Natural killer cell (primary cell): Measurements from ENCODE around the gene TELO2. TPM values are rescaled to one million over a fixed set of nuclear protein-coding genes. Genes with fewer than 3 reads are reported as not detected.
A peak's percentile ranks its signal among the peaks of the same experiment; 100 is the strongest.

Source experiments
- ATAC-seq, 3 donors: fragments of 150-1000 bp in 2 of 3; fragments of 200-7000 bp in 1 of 3; cut with Tn5 transposase; 1 replicate in 1 of 3; 2 replicates in 2 of 3; pipeline ENCODE4 v1.10.0; 2021; ENCODE audit warnings: mild to moderate bottlenecking in 2 of 3, moderate library complexity in 2 of 3
- DNase-seq, 2 donors: peaks; one replicate each; pipeline versions ENCODE4 v3.0.0 to v3.0.0-alpha.2; 2013 to 2021; ENCODE audit warnings: mixed read lengths in 1 of 2
- H3K27ac ChIP-seq: one replicate; pipeline ENCODE4 v1.5.1; 2013; ENCODE audit warnings: mild to moderate bottlenecking, low read length
- H3K27me3 ChIP-seq: one replicate; pipeline ENCODE4 v1.6.1; 2013; ENCODE audit warnings: low read length; ENCODE audit not compliant: control insufficient read depth, insufficient read depth
- H3K36me3 ChIP-seq: one replicate; pipeline ENCODE4 v1.6.1; 2013; ENCODE audit warnings: low read length; ENCODE audit not compliant: control insufficient read depth, insufficient read depth
- H3K4me1 ChIP-seq: one replicate; pipeline ENCODE4 v1.6.1; 2013; ENCODE audit warnings: low read length; ENCODE audit not compliant: control insufficient read depth, insufficient read depth
- H3K4me3 ChIP-seq: one replicate; pipeline ENCODE4 v1.5.1; 2013; ENCODE audit warnings: low read length
- H3K9me3 ChIP-seq: one replicate; pipeline ENCODE4 v1.6.1; 2013; ENCODE audit warnings: low read length; ENCODE audit not compliant: control insufficient read depth, insufficient read depth
- H3K27ac Mint-ChIP-seq, 2 donors: one replicate each; pipeline ENCODE4 v1.8.0; 2022; ENCODE audit warnings: mild to moderate bottlenecking in 2 of 2, mixed read lengths in 2 of 2, moderate library complexity in 1 of 2
- H3K27me3 Mint-ChIP-seq, 2 donors: one replicate each; pipeline ENCODE4 v1.8.0; 2022; ENCODE audit warnings: low read depth in 2 of 2, mixed read lengths in 2 of 2
- H3K36me3 Mint-ChIP-seq: one replicate; pipeline ENCODE4 v1.8.0; 2022; ENCODE audit warnings: mixed read lengths
- H3K4me1 Mint-ChIP-seq, 2 donors: one replicate each; pipeline ENCODE4 v1.8.0; 2022; ENCODE audit warnings: mixed read lengths in 2 of 2
- H3K4me3 Mint-ChIP-seq: one replicate; pipeline ENCODE4 v1.8.0; 2022; ENCODE audit warnings: mild to moderate bottlenecking, moderate library complexity, mixed read lengths
- H3K9me3 Mint-ChIP-seq, 2 donors: one replicate each; pipeline ENCODE4 v1.8.0; 2022; ENCODE audit warnings: mixed read lengths in 2 of 2
- WGBS: methylation state at CpG from one replicate; pipeline ENCODE4 v1.1.7; 2013; ENCODE audit warnings: missing lambda C conversion rate; ENCODE audit not compliant: insufficient coverage; 5-methylcytosine and 5-hydroxymethylcytosine counted together
- intact Hi-C: fragments of 100-400 bp; cut with micrococcal nuclease; formaldehyde crosslinking; loops from one replicate; pipeline ENCODE4 v1.14.2; 2022
- total RNA-seq, 4 donors: library from RNA; stranded (reverse); fragments of 120-200 nt in 1 of 4; gene quantifications; one replicate each; pipeline versions ENCODE4 v1.2.3 to v1.2.4, GENCODE V29; 2013 to 2022
- TF ChIP-seq, protein P1 (sequence below): fragments of 200-600 bp; IDR thresholded peaks from one replicate; pipeline ENCODE4 v1.8.0; 2022; ENCODE audit warnings: antibody characterized with exemption

TELO2 gene
- total RNA-seq, 3 donors from 2014 or later (not counting 1 experiment from before 2014, with no cell fraction given) = 45.5 to 50.0 (median 46.5) TPM

- Mint-ChIP-seq H3K9me3 (no peaks in the 10 kb centered on the region), H3K4me1 (no peaks in the 10 kb centered on the region), H3K27me3 (no peaks in the 10 kb centered on the region), H3K4me3 (no peak overlapping the region), H3K27ac (no peak overlapping the region), H3K36me3 (no peaks in the 10 kb centered on the region)
- Histone ChIP-seq H3K9me3 (no peaks in the 10 kb centered on the region), H3K36me3 (peaks cover 42% of the 10 kb centered on the region), H3K4me1 (peaks cover 11% of the 10 kb centered on the region), H3K27ac (peak overlapping the region; percentile 25), H3K4me3 (no peak overlapping the region), H3K27me3 (no peaks in the 10 kb centered on the region)
- intact Hi-C loops = no loop called here
- TF ChIP-seq, protein P1, sequence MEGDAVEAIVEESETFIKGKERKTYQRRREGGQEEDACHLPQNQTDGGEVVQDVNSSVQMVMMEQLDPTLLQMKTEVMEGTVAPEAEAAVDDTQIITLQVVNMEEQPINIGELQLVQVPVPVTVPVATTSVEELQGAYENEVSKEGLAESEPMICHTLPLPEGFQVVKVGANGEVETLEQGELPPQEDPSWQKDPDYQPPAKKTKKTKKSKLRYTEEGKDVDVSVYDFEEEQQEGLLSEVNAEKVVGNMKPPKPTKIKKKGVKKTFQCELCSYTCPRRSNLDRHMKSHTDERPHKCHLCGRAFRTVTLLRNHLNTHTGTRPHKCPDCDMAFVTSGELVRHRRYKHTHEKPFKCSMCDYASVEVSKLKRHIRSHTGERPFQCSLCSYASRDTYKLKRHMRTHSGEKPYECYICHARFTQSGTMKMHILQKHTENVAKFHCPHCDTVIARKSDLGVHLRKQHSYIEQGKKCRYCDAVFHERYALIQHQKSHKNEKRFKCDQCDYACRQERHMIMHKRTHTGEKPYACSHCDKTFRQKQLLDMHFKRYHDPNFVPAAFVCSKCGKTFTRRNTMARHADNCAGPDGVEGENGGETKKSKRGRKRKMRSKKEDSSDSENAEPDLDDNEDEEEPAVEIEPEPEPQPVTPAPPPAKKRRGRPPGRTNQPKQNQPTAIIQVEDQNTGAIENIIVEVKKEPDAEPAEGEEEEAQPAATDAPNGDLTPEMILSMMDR = no peak
- ATAC-seq (no peak), DNase-seq (no peak)
- 90% methylated on average over 10 of the region's 10 CpGs for WGBS
These were observed 33.2 kb upstream of the TELO2 start for GRCh38 chr16:1459967-1460366.

DNA sequence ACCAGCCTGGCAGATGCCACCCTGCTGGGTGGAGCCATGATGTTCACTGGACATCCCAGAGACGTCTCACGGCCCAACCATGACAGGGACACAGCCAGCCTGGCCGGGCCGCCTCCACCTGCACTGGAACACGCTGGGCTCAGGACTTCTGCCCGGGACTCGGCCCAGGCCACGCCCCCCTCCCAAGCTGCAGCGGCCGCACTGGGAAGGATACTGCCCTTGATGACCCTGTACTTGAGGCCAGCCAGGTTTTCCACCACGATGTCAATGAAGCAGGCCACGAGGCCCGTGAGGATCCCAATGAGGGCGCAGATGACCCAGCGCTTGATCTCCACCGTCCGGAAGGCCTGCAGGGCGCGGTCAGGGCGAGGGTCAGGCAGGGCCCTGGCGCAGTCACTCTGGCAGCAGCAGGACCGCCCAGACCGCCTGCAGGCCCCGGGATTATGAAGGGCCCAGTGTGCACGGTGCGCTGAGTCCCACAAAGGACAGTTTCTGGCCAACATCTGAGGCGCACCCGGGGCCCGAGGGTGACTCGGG lies 32.5 kb upstream of the TELO2 start:
- H3K4me3 Mint-ChIP-seq = no peak overlapping the region
- Histone ChIP-seq H3K4me1 (peaks cover 11% of the 10 kb centered on the region), H3K4me3 (no peak overlapping the region), H3K27ac (no peak overlapping the region), H3K36me3 (peaks cover 36% of the 10 kb centered on the region), H3K27me3 (no peaks in the 10 kb centered on the region), H3K9me3 (no peaks in the 10 kb centered on the region)
- DNase-seq (no peak), ATAC-seq (no peak)
- no peaks in the 10 kb centered on the region for H3K4me1 Mint-ChIP-seq
- 95% methylated on average over 30 of the region's 30 CpGs for WGBS
- no peaks in the 10 kb centered on the region for H3K36me3 Mint-ChIP-seq
- H3K27me3 Mint-ChIP-seq = no peaks in the 10 kb centered on the region
- TF ChIP-seq, protein P1 = no peak
- no peaks in the 10 kb centered on the region for H3K9me3 Mint-ChIP-seq
- H3K27ac Mint-ChIP-seq = no peak overlapping the region
- intact Hi-C loops = no loop called here

DNA sequence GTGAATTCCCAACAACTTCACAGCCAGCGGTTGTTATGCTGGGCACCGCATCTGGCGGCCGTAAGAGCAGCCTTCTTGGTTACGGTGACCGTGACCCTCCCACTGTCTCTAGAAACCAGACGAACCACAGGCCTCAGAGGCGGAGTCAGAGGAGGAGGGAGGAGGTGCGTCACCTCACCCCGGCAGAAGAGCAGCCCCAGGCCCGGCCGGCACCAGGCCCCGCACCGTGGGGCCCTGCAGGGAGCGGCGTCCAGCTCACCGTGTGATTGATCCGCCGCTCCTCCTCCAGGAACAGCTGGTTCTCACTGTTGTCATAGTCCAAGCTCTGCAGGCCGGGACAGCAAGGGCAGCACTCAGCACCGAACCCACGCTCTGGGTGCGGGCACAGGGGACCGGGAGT lies 32.0 kb upstream of the TELO2 start:
- Histone ChIP-seq H3K36me3 (peaks cover 31% of the 10 kb centered on the region), H3K27me3 (no peaks in the 10 kb centered on the region), H3K9me3 (no peaks in the 10 kb centered on the region), H3K4me1 (peaks cover 11% of the 10 kb centered on the region), H3K4me3 (no peak overlapping the region), H3K27ac (no peak overlapping the region)
- Mint-ChIP-seq H3K27me3 (no peaks in the 10 kb centered on the region), H3K4me1 (no peaks in the 10 kb centered on the region), H3K36me3 (no peaks in the 10 kb centered on the region), H3K4me3 (no peak overlapping the region), H3K27ac (no peak overlapping the region), H3K9me3 (no peaks in the 10 kb centered on the region)
- intact Hi-C loops = no loop called here
- 92% methylated on average over 24 of the region's 24 CpGs for WGBS
- TF ChIP-seq, protein P1 = no peak
- DNase-seq (no peak), ATAC-seq (no peak)
